T1000 (cell line): ENCODE results near the gene STAU1.
"Not testable (repeated sequence)": the region's sequence is repeated elsewhere in the genome, so short reads cannot be mapped to it uniquely, and the experiment has no call there.

Experiments used
- DNase-seq: peaks from one replicate; lab custom pipeline; 2025; ENCODE audit warnings: mixed read lengths; lab: John Stamatoyannopoulos, UW

The STAU1 gene

GRCh38 chr20:49203746-49204145, 15.6 kb upstream of the STAU1 start:
- no peak for DNase-seq

GRCh38 chr20:49203011-49203410, 14.9 kb upstream of the STAU1 start:
- DNase-seq = no peak

- DNase-seq = no peak
Measured at GRCh38 chr20:49199729-49200293, 11.7 kb upstream of the STAU1 start.

- DNase-seq = not testable (repeated sequence)
Measured at GRCh38 chr20:49192944-49193518, 4.9 kb upstream of the STAU1 start.

GRCh38 chr20:49187330-49187850, 744 bp downstream of the STAU1 start:
- DNase-seq = no peak

GRCh38 chr20:49186535-49187329, 1.4 kb downstream of the STAU1 start:
- DNase-seq = no peak

- DNase-seq = no peak
Measured at GRCh38 chr20:49185071-49185761, 2.9 kb downstream of the STAU1 start.

- no peak for DNase-seq
Measured at GRCh38 chr20:49184691-49185070, 3.5 kb downstream of the STAU1 start.

- not testable (repeated sequence) for DNase-seq
Measured at GRCh38 chr20:49184084-49184501, 4.0 kb downstream of the STAU1 start.

- DNase-seq = no peak
Measured at GRCh38 chr20:49183444-49183843, 4.7 kb downstream of the STAU1 start.

GRCh38 chr20:49181265-49181877, 6.8 kb downstream of the STAU1 start:
- DNase-seq = no peak

- DNase-seq = no peak
Measured at GRCh38 chr20:49179368-49180277, 8.5 kb downstream of the STAU1 start.

- no peak for DNase-seq
Measured at GRCh38 chr20:49174183-49174582, 14.0 kb downstream of the STAU1 start.

- DNase-seq = no peak
Measured at GRCh38 chr20:49172413-49172812, 15.7 kb downstream of the STAU1 start.

GRCh38 chr20:49171909-49172308, 16.2 kb downstream of the STAU1 start:
- no peak for DNase-seq

- DNase-seq = no peak
Measured at GRCh38 chr20:49170714-49171113, 17.4 kb downstream of the STAU1 start.

- DNase-seq = no peak
Measured at GRCh38 chr20:49169547-49169946, 18.6 kb downstream of the STAU1 start.

GRCh38 chr20:49168864-49169263, 19.3 kb downstream of the STAU1 start:
- not testable (repeated sequence) for DNase-seq

GRCh38 chr20:49167811-49168507, 20.2 kb downstream of the STAU1 start:
- no peak for DNase-seq
